Fibroblast of skin of right quadriceps (primary cell): ENCODE results near the gene TSPAN15.

ENCODE experiments used
- DNase-seq: peaks from one replicate; pipeline ENCODE4 v3.0.0-alpha.2; 2013

The TSPAN15 gene

DNA sequence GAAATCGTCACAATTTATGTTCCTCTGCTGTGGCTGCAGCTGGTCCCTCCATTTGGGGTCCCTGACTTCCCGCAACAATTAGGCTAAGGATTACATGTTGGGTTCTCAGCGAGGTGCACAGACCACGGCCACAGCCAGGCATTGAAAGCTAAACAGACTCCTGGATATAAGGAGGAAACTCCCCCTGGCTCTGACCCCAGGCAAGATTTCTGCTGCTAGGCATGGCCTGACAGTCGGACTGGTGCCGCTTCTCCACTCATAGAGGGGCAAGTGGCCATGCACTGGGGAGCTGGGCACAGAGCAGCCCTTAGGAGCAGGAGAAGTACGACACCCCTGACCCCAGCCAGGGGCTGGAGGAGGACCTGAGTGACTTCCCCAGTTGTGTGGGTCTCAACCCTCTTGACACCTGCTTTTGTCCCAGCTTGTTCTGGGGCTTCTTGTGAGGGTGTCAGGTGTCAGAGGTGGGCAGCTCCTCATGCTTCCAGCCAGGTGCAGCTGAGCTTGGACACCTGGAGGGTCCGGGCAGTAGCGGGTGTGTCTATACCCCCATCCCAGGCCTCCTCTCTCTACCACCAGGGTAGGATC, 38.3 kb downstream of the TSPAN15 start:
- DNase-seq, result no peak

- no peak for DNase-seq
Observed at GRCh38 chr10:69490876-69491275, 39.6 kb downstream of the TSPAN15 start.

DNA sequence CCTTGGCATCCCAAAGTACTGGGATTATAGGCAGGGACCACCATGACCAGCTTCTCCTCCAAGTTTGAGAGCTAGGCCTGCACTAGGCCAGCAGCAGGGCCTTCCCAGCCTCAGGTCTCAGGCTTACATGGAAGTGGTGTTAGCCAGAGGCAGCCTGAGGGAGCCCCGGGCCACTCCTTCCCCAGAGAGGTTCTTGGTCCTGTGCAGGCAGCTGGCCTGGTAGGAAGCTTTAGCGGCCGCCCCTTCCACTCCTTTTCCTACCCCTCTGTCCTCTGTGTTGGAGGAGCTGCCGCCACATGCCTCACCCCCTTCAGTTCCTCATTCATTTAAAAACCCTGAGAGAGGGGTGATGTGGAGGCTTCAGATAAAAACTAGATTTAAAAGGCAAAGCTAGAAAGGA, 40.3 kb downstream of the TSPAN15 start:
- no peak for DNase-seq

DNA sequence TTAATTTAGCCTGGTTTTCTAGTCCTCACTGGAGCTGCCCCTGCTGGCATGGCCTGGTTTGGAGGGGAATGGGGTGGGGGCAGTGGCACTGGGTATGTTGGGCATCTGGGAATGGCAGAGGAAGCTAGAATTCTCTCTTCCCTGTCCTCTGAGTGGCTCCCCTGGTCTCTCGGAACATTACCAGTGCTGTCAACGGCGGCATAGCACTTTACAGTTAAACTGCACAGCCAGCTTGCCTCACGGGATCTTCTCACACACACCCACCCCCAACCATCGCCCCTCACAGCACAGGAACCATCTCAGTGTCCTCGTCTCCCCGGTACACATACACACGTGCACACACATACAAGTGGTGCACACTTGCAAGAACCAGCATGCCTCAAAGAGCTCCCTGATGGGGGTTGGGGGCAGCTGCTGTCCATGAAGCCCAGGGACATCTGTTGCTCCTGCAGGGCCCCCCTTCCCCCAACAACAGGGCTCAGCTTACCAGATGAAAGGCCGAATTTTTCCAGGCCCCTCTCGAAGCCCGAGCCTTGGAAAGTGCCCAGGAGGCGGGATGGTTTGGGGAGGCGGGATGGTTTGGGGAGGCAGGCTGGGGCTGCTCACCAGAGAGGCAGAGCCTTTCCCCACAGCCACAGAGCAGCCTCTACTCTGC, 41.0 kb downstream of the TSPAN15 start:
- no peak for DNase-seq

DNA sequence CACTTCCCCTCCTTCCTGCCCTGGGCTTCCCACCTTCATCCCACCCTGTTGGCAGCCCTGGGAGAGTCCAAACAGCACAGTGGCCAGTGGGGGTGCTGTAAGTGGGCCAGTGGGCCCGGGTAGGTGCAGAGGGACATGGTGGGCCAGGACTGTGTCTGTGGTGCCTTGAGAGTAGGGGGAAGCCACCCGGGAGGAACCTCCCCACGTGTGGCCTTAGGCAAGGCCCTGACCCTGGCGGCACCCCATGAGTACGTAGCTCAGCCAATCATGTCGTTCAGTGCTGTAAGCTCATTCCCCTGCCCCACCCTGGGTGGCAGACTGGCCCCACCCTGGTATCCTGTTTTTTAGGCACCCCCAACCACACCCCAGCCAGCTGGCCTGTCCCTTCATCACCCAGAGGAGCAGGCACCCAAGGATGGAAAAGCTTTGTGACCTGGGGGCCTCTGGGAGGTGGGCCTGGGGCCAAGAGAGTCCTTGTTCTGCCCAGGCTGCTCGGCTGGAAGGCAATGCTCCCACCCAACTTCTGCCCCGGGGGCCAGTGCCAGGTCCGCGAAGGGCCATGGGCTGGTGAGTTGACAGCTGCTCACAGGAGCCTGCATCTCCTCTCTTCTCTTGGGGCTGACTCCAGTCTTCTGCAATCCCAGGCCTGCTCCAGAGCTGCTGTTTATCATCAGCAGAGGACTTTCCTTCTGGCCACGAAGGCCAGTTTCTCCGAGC, 41.6 kb downstream of the TSPAN15 start:
- DNase-seq, result no peak

- no peak for DNase-seq
Observed at GRCh38 chr10:69494626-69495558, 43.6 kb downstream of the TSPAN15 start.

GRCh38 chr10:69495666-69496065, 44.4 kb downstream of the TSPAN15 start:
- DNase-seq, result no peak

DNA sequence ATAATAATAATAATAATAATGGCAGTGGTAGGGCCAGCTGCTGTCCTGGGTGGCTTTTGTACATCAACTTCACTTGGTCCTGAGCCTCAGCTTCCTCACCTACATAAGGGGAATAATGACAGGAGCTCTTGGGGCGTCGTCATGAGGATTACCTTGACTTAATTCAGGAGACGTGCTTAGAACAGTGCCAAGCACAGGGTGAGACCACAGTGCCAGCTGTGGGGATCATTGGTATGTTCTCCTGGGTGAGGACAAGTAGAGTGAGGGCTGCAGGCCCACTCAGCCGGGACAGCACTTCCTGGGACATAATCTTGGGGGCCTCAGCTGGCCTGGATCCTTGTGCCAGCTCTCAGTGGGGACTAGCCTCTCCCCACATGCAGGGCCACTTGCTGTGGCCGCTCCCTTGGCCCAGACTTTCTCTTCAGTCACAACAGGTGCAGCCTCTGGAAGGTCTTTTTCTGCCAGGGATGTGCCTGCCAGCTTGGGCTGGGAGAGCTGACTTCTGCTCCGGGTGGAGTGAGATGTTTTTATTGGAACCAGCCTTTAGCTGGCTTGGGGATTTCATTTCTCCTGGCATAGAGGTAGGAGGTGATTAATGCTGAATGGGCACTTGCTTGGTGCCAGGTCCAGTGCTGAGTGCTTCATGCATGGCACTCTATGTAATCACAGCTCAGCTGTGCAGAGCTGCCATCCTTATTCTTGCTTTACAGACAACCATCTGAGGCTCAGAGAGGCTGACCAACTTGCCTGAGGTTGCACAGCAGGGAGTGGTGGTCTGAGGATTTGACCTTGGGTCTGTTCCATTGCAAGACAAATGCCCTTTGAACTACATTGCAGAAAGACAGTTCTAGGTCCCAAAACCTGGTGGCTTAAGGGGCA, 45.3 kb downstream of the TSPAN15 start:
- no peak for DNase-seq

- DNase-seq, result no peak
Observed at GRCh38 chr10:69497231-69497561, 45.9 kb downstream of the TSPAN15 start.

GRCh38 chr10:69497611-69498390, 46.5 kb downstream of the TSPAN15 start:
- DNase-seq, result no peak

DNA sequence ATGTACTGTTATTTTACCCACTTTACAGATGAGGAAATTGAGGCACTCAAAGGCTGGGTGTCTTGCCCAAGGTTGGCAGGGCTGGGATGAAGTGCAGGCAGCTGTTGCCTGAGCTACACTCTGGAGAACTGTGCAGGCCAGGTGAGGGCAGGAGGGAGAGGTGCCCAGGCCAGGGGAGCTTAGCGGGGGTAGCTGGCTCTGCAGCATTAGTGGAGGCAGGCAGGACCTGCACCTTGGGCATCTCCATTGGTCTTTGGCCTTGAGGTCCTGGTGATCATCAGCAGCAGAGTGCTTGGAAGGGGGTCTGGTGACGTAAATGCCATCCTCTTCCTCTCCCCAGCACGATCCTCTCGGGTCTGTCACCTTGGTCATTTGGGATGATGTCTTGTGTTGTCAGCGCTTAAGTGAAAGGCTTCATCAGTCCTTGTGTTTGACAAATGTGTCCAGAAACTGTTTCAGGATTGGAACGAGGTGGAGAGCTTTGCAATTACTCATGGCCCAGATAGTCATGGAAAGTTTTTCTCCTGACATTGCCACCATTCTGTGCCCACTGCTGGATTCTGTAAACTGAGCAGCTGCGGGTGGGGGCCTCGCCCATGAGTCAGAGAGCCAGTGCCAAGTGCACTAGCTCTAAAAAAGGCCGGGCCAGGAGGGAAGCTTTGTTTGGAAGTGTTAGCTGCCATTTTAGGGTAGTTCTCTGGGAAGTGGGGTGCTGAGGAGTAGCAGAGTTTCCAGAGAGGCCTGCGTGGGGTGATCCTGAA, 47.6 kb downstream of the TSPAN15 start:
- DNase-seq, result no peak

DNA sequence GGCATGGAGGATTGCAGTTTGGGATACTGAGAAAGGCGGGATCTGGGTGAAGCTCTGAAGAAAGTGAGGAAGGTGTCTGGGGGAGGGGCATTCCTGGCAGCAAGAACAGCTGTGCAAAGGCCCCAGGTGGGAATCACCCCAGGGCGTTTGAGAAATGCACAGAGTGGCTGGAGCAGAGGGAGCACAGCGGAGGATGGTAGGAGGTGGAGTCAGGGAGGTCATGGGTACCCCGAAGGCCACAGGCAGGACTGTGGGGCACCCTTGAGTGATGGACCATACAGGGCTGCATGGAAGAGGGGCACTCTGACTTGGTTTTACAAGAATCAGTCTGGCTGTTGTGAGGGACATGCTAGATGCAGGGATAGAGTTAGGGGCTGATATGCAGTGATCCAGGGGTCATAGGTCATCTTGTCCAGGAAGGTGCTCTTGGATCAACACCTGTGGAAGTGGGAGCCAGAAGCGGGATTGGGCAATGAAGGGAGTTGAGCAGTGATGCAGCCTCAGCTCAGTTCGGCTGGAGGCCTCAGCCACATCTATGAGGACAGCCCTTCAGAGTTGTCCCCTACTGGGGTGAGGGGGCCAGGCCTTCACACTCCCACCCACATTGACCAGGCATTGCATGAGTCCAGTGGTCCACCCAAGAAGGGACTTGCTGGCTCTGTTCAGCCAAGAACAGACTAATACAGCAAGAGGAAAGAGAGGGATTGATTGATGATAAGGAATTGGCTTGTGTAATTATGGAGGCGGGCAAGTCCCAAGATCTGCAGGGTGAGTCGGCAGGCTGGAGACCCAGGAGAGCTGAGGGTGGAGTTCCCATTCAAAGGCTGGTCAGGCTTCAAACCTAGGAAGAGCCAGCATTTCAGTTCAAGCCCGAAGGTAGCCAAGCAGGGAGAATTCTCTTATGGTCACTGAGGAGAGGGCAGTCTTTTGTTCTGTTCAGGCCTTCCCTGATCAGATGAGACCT, 48.7 kb downstream of the TSPAN15 start:
- no peak for DNase-seq

DNA sequence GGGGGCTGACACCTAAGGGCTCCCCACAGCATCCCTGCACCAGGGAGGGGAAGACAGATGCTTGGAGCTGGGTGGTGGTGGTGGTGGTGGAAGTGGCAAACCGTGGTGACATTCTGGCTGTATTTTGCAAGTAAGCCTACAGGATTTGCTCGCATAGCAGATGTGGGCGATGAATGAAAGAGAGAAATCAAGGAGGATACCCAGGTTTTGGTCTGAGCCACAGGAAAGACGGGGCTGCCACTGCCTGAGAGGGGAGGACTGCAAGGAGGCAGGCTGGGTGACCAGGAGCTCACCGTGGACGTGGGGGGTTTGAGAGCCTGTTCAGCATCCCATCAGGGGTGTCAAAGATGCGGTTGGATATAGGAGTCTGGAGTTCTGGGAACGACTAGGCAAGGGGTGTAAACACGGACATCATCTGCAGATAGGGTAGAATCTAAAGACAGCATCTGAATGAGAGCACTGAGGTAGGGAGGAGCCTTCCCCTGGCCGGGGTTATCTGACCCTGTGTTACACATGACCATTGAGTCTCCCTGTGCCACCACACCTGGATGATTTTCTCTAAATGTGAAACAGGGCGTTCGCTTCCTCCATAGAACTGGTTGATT, 49.7 kb downstream of the TSPAN15 start:
- no peak for DNase-seq

GRCh38 chr10:69501657-69502056, 50.4 kb downstream of the TSPAN15 start:
- DNase-seq, result no peak

DNA sequence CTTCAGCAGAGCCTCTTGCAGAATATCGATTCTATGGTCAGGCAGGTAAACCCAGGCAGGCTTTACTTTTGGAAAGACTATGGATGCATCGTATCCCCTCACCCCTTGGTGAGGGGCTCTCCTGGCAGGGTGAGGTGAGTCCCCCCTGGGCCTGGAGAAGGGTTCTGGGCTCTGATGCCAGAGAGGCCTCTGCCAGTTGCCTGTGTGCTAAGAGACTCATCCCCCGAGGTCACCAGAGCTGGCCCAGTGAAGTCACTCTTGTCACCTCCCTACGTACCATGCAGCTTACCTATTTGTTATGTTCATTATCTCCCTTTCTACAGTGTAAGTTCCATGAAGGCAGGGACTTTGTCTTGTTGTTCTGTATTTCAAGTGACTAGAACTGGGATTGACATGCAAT, 51.3 kb downstream of the TSPAN15 start:
- DNase-seq, result no peak

- no peak for DNase-seq
Observed at GRCh38 chr10:69503001-69503895, 52.0 kb downstream of the TSPAN15 start.

DNA sequence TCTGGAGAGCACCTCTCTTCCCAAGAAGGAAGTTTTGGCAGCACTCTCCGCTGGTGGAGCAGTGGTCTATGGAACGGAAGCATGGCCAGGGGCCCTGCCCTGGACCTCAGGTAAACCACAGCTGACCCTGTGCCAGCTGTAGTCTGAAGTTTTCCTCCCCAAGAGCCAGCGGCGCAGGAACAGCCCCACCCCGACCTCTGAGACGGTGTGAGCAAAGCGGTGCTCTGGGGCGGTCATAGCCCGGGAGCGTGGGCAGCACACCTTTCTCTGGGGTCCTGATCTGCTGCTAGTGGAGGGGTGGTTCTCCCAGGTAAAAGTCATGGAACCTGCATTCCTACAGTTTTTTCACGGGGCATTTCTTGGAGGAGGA, 52.6 kb downstream of the TSPAN15 start:
- DNase-seq, result no peak
